HEK293 (cell line): ENCODE results near the gene CHST12.

ENCODE experiments used
- EGR2 ChIP-seq: fragments of 450-650 bp; formaldehyde crosslinking; IDR thresholded peaks from 2 replicates; pipeline ENCODE4 v1.5.1; 2016; ENCODE audit warnings: low read depth, missing biosample characterization, missing genetic modification characterization
- GLI4 ChIP-seq: fragments of 450-650 bp; formaldehyde crosslinking; IDR thresholded peaks from 2 replicates; pipeline ENCODE4 v1.5.1; 2016; ENCODE audit warnings: missing biosample characterization, missing genetic modification characterization
- HOXD13 ChIP-seq: sonication (generic); formaldehyde crosslinking; IDR thresholded peaks from 2 replicates; pipeline ENCODE4 v1.8.0; 2022; ENCODE audit warnings: missing genetic modification reagents, borderline replicate concordance
- KLF16 ChIP-seq: fragments of 450-650 bp; formaldehyde crosslinking; IDR thresholded peaks from 2 replicates; pipeline ENCODE4 v1.5.1; 2017; ENCODE audit warnings: missing biosample characterization, missing genetic modification characterization
- KLF7 ChIP-seq: fragments of 450-650 bp; formaldehyde crosslinking; IDR thresholded peaks from 2 replicates; pipeline ENCODE4 v1.5.1; 2016; ENCODE audit warnings: missing biosample characterization, missing genetic modification characterization, borderline replicate concordance
- KLF8 ChIP-seq: fragments of 450-650 bp; formaldehyde crosslinking; IDR thresholded peaks from 2 replicates; pipeline ENCODE4 v1.5.1; 2016; ENCODE audit warnings: missing biosample characterization, missing genetic modification characterization
- MEIS1 ChIP-seq: sonication (generic); formaldehyde crosslinking; IDR thresholded peaks from 2 replicates; pipeline ENCODE4 v1.8.1; 2022; ENCODE audit warnings: missing genetic modification reagents, mild to moderate bottlenecking, borderline replicate concordance
- PBX3 ChIP-seq: sonication (generic); formaldehyde crosslinking; IDR thresholded peaks from 2 replicates; pipeline ENCODE4 v1.8.1; 2022; ENCODE audit warnings: mild to moderate bottlenecking, moderate library complexity, missing genetic modification reagents
- PRDM10 ChIP-seq: fragments of 450-650 bp; formaldehyde crosslinking; IDR thresholded peaks from 2 replicates; pipeline ENCODE4 v1.5.1; 2016; ENCODE audit warnings: missing biosample characterization, missing genetic modification characterization
- SCRT2 ChIP-seq: fragments of 450-650 bp; formaldehyde crosslinking; IDR thresholded peaks from 2 replicates; pipeline ENCODE4 v1.5.1; 2016; ENCODE audit warnings: missing biosample characterization, missing genetic modification characterization
- SP2 ChIP-seq: fragments of 450-650 bp; formaldehyde crosslinking; IDR thresholded peaks from 2 replicates; pipeline ENCODE4 v1.5.1; 2016; ENCODE audit warnings: missing biosample characterization, missing genetic modification characterization
- SP3 ChIP-seq: fragments of 450-650 bp; formaldehyde crosslinking; IDR thresholded peaks from 2 replicates; pipeline ENCODE4 v1.5.1; 2016; ENCODE audit warnings: missing biosample characterization, missing genetic modification characterization
- SP7 ChIP-seq: fragments of 450-650 bp; formaldehyde crosslinking; IDR thresholded peaks from 2 replicates; pipeline ENCODE4 v1.5.1; 2016; ENCODE audit warnings: missing biosample characterization, missing genetic modification characterization
- WT1 ChIP-seq: fragments of 450-650 bp; formaldehyde crosslinking; IDR thresholded peaks from 2 replicates; pipeline ENCODE4 v1.5.1; 2016; ENCODE audit warnings: missing biosample characterization, missing genetic modification characterization
- YY1 ChIP-seq: fragments of 450-650 bp; formaldehyde crosslinking; IDR thresholded peaks from 2 replicates; pipeline ENCODE4 v1.5.1; 2018; ENCODE audit warnings: missing biosample characterization, missing genetic modification characterization
- ZBTB26 ChIP-seq: fragments of 450-650 bp; formaldehyde crosslinking; optimal IDR thresholded peaks from 2 replicates; pipeline ENCODE3; 2016; ENCODE audit warnings: missing biosample characterization, mild to moderate bottlenecking, missing genetic modification characterization
- ZFHX2 ChIP-seq: fragments of 450-650 bp; formaldehyde crosslinking; conservative IDR thresholded peaks from 2 replicates; pipeline ENCODE4 v1.5.1; 2016; ENCODE audit warnings: missing biosample characterization, missing genetic modification characterization
- ZFP69B ChIP-seq: fragments of 450-650 bp; formaldehyde crosslinking; IDR thresholded peaks from 2 replicates; pipeline ENCODE4 v1.5.1; 2016; ENCODE audit warnings: missing biosample characterization, missing genetic modification characterization
- ZNF133 ChIP-seq: fragments of 450-650 bp; formaldehyde crosslinking; IDR thresholded peaks from 2 replicates; pipeline ENCODE4 v1.5.1; 2016; ENCODE audit warnings: missing biosample characterization, missing genetic modification characterization
- ZNF184 ChIP-seq: fragments of 450-650 bp; IDR thresholded peaks from 2 replicates; pipeline ENCODE4 v1.5.1; 2018; ENCODE audit warnings: missing biosample characterization, mild to moderate bottlenecking, missing genetic modification characterization
- ZNF2 ChIP-seq: fragments of 450-650 bp; formaldehyde crosslinking; IDR thresholded peaks from 2 replicates; pipeline ENCODE4 v1.5.1; 2016; ENCODE audit warnings: missing biosample characterization, missing genetic modification characterization
- ZNF362 ChIP-seq: fragments of 450-650 bp; formaldehyde crosslinking; IDR thresholded peaks from 2 replicates; pipeline ENCODE4 v1.5.1; 2016; ENCODE audit warnings: missing biosample characterization, missing genetic modification characterization
- ZNF391 ChIP-seq: fragments of 450-650 bp; formaldehyde crosslinking; IDR thresholded peaks from 2 replicates; pipeline ENCODE4 v1.5.1; 2016; ENCODE audit warnings: low read depth, missing biosample characterization, missing genetic modification characterization, borderline replicate concordance
- ZNF585B ChIP-seq: fragments of 450-650 bp; formaldehyde crosslinking; IDR thresholded peaks from 2 replicates; pipeline ENCODE4 v1.5.1; 2016; ENCODE audit warnings: missing biosample characterization, missing genetic modification characterization
- ZNF629 ChIP-seq: fragments of 450-650 bp; formaldehyde crosslinking; IDR thresholded peaks from 2 replicates; pipeline ENCODE4 v1.5.1; 2017; ENCODE audit warnings: missing biosample characterization, missing genetic modification characterization
- ZNF658 ChIP-seq: fragments of 450-650 bp; formaldehyde crosslinking; IDR thresholded peaks from 2 replicates; pipeline ENCODE4; 2016; ENCODE audit warnings: missing biosample characterization, missing genetic modification characterization
- ZNF660 ChIP-seq: fragments of 450-650 bp; IDR thresholded peaks from 2 replicates; pipeline ENCODE4 v1.5.1; 2018; ENCODE audit warnings: missing biosample characterization, mild to moderate bottlenecking, missing genetic modification characterization
- ZNF707 ChIP-seq: fragments of 450-650 bp; formaldehyde crosslinking; IDR thresholded peaks from 2 replicates; pipeline ENCODE4 v1.5.1; 2016; ENCODE audit warnings: missing biosample characterization, missing genetic modification characterization
- ZNF785 ChIP-seq: fragments of 450-650 bp; formaldehyde crosslinking; IDR thresholded peaks from 2 replicates; pipeline ENCODE4 v1.5.1; 2016; ENCODE audit warnings: missing biosample characterization, missing genetic modification characterization
- ZNF830 ChIP-seq: fragments of 450-650 bp; IDR thresholded peaks from 2 replicates; pipeline ENCODE4 v1.5.0; 2018; ENCODE audit warnings: missing biosample characterization, missing genetic modification characterization, low read depth, mild to moderate bottlenecking, moderate library complexity
- ZNF843 ChIP-seq: fragments of 450-650 bp; formaldehyde crosslinking; IDR thresholded peaks from 2 replicates; pipeline ENCODE4 v1.5.1; 2016; ENCODE audit warnings: missing biosample characterization, missing genetic modification characterization
- TF ChIP-seq, protein P1 (sequence below): fragments of 450-650 bp; formaldehyde crosslinking; IDR thresholded peaks from 2 replicates; pipeline ENCODE4 v1.5.1; 2017; ENCODE audit warnings: missing biosample characterization, mild to moderate bottlenecking, missing genetic modification characterization, moderate library complexity

Gene CHST12

DNA sequence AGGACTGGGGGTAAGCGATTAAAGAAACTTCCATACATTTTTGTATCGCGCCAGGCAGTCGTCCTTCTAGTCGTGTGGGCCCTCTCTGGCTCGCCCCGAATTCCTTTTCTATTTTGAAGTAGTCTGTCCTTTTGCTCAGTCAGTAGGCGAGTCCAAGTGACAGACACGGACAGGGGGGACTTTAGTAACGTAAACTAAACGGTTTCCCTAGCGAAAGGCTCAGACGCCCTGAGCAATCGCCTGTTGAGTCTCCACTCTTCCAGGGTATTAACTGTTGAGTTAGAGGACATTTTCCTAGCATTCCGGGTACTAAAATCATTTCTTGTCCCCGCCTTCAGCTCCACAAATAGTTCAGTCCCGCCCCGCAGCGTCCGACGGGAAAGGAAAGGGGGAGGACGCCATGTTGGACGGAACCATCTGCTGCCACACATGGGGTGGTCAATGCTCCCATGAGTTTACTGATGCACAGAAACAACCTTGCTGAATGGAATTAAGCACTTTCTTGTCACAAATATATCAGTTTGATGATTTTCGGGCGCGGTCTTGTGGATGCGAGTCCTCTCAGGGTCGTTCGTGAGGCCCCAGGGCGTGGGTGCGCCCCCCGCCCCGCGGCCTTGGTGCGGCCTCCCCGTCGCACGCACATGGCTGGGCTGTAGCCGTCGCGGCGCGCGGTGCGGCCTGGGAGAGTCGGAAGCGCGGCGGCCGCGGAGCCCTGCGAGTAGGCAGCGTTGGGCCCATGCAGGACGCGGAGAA lies 49.0 kb upstream of the CHST12 start, which contains the start of gene EIF3B (continued):
- TF ChIP-seq ZNF707 (no peak), SP2 (peak; percentile 38; the same call in 1 of the 2 replicates), ZNF785 (tag by site-specific recombination) (no peak), GLI4 (tag by site-specific recombination) (no peak), ZNF362 (tag by site-specific recombination) (no peak), ZNF391 (tag by site-specific recombination) (no peak), KLF8 (peak; percentile 80), ZNF184 (tag by site-specific recombination) (no peak), YY1 (tag by site-specific recombination) (peak; percentile 91), SP7 (tag by site-specific recombination) (peak; percentile 70), PRDM10 (tag by site-specific recombination) (peak; percentile 100), ZNF629 (peak; percentile 44; the same call in 1 of the 2 replicates), ZNF2 (tag by site-specific recombination) (no peak), WT1 (no peak), EGR2 (tag by site-specific recombination) (peak; percentile 71), ZNF660 (tag by site-specific recombination) (0 out of 2 replicates have a peak, but pooled peaks have one; percentile 41), ZBTB26 (tag by site-specific recombination) (peak; percentile 49), ZFHX2 (tag by site-specific recombination) (peak; percentile 90), MEIS1 (CRISPR knock-in tag) (no peak), HOXD13 (CRISPR knock-in tag) (no peak), ZNF843 (peak; percentile 12; the same call in 1 of the 2 replicates), ZNF658 (tag by site-specific recombination) (no peak), KLF16 (tag by site-specific recombination) (peak; percentile 53; the same call in 1 of the 2 replicates), ZNF830 (tag by site-specific recombination) (no peak), SCRT2 (0 out of 2 replicates have a peak, but pooled peaks have one; percentile 12), ZNF585B (tag by site-specific recombination) (no peak), KLF7 (tag by site-specific recombination) (peak; percentile 77; the same call in 1 of the 2 replicates), ZNF133 (tag by site-specific recombination) (no peak), SP3 (tag by site-specific recombination) (peak; percentile 66), ZFP69B (0 out of 2 replicates have a peak, but pooled peaks have one; percentile 32), PBX3 (no peak)
- TF ChIP-seq, protein P1, sequence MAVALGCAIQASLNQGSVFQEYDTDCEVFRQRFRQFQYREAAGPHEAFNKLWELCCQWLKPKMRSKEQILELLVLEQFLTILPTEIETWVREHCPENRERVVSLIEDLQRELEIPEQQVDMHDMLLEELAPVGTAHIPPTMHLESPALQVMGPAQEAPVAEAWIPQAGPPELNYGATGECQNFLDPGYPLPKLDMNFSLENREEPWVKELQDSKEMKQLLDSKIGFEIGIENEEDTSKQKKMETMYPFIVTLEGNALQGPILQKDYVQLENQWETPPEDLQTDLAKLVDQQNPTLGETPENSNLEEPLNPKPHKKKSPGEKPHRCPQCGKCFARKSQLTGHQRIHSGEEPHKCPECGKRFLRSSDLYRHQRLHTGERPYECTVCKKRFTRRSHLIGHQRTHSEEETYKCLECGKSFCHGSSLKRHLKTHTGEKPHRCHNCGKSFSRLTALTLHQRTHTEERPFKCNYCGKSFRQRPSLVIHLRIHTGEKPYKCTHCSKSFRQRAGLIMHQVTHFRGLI (tag by site-specific recombination), result peak; percentile 79
